HG02840 (cell line): Measurements from ENCODE around the gene CNPY1.
"Not testable (repeated sequence)": the region's sequence is repeated elsewhere in the genome, so short reads cannot be mapped to it uniquely, and the experiment has no call there.

Experiments used
- ATAC-seq: cut with Tn5 transposase; IDR thresholded peaks from one replicate; pipeline ENCODE4 v1.9.1; 2021; ENCODE audit warnings: mild to moderate bottlenecking, moderate library complexity, moderate number of reproducible peaks; ENCODE audit not compliant: unreplicated experiment, low FRiP score

CNPY1 gene

GRCh38 chr7:155579565-155579964 lies 33.2 kb upstream of the CNPY1 start:
- no peak for ATAC-seq

DNA sequence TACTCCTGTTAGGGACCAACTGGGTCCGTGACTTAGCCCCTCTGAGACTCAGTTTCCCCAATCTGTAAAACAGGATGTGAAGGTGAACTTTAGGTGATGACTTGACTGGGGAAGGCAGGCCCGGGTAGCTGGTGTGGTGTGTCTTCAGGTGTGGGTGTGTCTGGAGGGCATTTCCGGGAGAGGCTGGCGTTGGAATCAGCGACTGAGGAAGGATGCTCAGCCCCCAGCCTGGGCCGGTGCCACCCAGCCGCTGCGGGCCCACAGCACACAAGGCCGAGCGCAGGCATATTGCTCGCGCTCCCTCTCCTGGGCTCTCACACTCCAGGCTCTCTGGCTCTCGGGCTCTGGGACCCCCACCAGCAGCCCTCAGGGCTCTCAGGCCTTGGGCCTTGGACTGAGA lies 31.7 kb upstream of the CNPY1 start:
- ATAC-seq, result no peak

DNA sequence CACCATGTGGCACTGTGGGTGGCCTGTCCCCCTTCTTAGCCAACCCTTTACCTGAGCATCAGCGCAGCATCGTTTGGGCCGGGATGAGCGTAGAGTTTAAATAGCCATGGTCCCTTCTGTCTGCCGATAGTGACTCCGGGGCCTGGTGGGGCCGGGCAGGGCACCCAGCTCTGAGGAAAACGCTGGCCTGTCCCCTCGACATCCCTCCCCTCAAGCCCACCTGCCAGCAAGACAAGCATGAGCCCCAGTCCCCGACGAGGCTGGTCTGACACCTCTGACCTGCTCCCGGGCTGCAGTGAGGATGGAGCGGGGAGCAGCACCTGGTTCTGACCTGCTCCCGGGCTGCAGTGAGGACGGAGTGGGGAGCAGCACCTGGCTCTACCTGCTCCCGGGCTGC lies 31.1 kb upstream of the CNPY1 start:
- ATAC-seq, result no peak

DNA sequence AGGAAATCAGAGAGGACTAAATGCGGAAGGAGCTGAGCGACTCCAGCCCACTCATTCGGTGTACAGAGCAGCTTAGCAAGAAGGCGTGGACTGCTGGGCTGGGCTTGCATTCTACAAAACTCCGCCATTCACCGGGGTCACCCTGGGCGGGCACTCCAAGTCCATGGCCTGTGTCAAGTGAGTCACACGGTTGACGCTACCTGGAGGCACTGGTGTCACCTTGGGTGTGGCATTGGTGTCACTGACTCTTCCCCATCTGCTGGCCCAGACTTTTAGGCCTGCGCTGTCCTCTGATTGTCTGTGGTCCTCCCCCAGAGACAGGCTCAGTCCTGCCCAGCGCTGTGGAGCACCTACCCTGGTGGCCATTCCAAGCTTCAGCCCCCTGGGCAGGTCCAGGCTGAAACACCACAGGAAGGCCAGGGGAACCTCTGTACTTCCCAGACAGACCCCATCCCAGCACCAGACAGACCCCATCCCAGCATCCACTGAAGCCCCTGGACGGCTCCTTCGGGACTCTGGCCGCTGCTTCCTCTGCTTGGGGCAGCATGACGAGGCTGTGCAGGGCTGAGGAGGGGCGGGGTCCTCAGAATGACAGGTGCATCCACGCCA lies 30.6 kb upstream of the CNPY1 start:
- ATAC-seq, result no peak

DNA sequence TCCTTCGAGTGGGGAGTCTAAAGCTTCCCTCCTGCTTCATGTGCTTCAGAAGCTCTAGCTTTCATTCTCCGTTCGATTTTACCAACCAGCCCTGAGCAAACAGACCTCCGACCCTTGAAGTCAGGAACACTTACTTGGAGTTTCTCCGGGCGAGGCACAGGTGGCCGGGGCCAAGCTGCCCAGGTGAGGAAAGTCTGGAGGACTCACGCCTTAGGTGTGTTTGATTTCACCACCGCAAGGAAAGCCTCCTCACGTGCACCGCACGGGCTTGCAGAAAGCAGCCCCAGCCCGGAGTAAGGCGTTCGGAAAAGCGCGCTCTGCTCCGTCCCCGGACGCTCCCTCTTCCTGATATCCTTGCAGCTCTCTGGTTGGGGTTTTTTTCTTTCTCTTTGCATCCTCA lies 30.1 kb upstream of the CNPY1 start:
- no peak for ATAC-seq

DNA sequence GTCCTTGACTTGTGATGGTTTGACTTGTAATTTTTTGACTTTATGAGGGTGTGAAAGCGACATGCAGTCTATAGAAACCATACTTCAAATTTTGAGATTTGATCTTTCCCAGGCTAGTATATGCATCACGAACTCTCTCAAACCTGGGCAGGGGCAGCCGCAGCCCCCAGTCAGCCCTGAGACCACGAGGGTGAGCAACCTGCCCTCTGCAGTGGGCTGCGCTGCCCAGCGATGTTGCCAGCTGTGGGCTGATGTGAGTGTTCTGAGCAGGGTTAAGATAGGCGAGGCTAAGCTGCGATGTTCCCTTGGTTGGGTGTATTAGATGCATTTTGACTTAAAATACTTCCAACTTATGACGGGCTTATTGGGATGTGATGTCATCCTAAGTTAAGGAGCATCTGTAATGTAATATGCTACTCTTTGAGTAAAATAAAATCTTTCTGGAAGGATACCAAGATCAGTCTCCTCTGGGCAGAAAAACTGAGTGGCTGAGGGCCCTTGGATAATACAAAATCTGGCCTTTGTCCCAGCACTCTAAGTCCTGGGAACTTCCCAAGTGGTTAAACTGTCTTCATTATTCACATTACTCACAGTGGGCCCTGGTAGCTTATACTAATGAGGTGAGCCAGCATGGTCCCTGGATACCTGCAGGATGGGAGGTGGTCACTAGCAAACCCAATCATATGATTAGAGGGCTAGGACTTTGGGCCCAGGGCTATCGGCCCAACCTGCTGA lies 28.4 kb upstream of the CNPY1 start:
- no peak for ATAC-seq

GRCh38 chr7:155571581-155572345 lies 25.4 kb upstream of the CNPY1 start:
- ATAC-seq, result no peak

DNA sequence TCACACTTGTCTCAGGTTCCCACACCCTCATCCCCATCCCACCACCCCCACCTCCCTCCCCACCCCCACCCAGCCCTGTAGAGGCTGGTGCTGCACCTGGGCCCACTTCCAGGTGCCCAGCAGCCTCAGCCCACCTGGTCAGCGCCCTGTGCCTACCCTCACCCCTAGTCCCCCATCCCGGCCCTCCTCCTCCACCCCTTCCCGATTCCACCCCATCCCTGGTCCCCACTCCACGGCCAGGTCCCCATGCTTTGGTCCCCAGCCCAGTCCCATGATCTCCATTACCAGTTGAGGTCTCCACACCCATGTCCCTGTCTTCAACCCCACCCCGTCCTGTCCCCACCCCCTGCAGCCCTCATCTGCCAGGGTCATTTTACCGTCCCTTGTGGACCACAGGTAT lies 24.6 kb upstream of the CNPY1 start:
- ATAC-seq, result no peak

- ATAC-seq, result no peak
Observed at GRCh38 chr7:155570171-155570958, 24.0 kb upstream of the CNPY1 start.

DNA sequence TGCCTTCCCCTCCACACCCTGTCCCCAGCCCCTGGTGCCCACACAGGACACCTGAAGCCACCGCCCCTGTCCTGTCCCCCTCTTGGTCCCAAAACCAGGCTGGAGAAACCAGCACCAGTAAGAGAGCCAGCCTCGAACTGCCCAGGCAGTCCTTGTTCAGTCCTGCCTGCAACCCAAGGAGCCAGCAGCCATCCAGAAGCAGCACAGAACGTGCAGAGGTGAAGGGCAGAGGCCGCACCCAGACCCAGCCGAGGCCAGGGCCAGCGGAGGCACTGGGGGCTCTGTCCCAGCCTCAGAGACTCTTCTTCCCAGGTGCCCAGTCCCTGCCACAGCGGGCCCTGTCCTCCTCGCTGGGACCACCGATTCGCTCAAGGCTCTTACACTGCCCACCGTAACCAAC lies 23.3 kb upstream of the CNPY1 start:
- ATAC-seq, result no peak

DNA sequence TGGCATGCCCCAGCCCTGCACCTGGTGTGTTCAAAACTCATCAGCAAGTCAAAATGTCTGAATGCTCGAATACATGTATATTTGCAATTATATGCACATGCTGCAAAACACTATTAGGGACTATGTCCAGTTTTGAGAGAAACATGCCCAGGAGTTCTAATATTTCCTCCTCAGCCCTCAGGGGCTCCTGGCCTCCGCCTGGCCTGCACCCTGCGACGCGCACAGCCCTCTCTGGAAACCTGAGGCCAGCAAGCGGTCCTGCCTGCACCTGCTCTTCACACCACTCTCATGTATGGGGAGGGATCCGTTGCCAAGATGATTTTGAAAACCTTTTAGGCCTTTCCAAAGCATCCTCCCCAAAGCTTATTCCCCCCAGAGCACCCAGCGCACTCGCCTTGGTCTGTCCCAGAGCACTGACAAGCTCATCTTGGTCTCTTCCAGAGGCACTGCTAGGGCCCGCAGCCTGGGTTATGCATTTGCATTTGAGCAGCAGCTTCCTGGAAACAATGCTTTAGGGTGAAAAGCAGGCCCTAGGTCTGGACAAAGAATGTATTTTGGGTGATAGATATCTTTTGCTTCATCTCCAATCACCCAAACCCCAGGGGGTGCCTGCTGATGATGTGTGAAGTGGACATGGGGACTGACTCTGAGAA lies 22.6 kb upstream of the CNPY1 start:
- ATAC-seq, result no peak

DNA sequence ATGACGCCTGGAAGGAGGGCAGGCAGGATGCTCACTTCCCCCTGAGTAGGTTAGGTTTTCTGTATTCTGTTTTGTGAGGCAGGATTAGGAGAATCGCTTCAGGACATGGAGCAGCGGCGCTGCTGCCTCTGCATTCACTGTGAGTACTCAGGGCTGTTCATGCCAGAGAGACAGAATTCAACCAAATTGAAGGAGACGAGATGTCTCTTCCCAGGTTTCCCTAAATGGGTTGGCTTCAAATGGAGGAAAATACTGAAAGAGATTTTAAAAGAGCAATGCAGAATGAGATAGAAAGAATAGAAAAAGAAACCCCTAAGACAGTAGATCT lies 21.9 kb upstream of the CNPY1 start:
- no peak for ATAC-seq

GRCh38 chr7:155567646-155568332 lies 21.4 kb upstream of the CNPY1 start:
- no peak for ATAC-seq

DNA sequence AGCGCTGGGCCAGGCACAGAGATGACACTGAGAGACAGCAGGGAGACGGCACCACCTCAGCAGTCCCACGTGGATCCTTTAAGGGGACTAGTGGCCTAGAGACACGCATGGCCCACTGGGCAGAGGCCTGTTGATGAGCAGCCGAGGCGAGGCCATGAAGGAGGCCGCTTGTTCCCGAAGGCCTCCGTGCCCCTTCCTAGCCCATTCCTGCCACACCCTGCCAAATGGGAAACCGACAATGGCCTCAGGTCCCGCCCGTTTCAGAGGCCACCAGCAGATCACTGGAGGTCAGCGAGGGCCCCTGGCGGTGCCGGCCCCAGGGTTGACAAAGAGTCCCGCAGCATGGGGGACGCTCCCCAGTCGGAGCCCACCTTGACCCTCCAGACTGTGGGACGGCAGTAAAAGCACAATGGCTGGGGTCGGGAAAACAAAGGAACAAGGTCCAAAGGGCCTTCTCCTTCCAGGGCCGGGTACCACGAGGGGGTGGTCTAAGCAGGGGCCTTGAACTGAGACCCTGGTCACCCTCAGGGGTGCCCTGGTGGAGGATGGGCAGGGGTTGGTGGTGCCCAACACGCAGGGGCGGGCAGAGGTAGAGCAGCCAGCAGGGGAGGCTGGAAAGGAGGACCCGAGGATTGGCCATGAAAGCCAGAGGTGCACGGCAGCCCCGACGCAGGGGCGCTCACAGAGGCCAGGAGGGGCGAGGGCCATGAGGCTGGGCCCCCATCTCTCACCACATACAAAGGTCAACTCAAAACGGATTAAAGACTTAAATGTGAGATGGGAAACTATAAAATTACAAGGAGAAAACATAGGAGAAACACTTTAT lies 19.9 kb upstream of the CNPY1 start:
- no peak for ATAC-seq

- no peak for ATAC-seq
Observed at GRCh38 chr7:155565596-155565995, 19.2 kb upstream of the CNPY1 start.

- ATAC-seq, result not testable (repeated sequence)
Observed at GRCh38 chr7:155562976-155563375, 16.6 kb upstream of the CNPY1 start.

GRCh38 chr7:155562106-155562505 lies 15.7 kb upstream of the CNPY1 start:
- ATAC-seq, result no peak

- ATAC-seq, result no peak
Observed at GRCh38 chr7:155560982-155561686, 14.8 kb upstream of the CNPY1 start.
